H1 (cell line): ENCODE results near the gene FLVCR1. TPM values are rescaled to one million over a fixed set of nuclear protein-coding genes. Genes with fewer than 3 reads are reported as not detected.
A peak's percentile ranks its signal among the peaks of the same experiment; 100 is the strongest.

Source experiments
- ASH2L ChIP-seq: fragments of 200-600, 300-600 bp; sonication (generic); IDR thresholded peaks from one replicate; pipeline ENCODE4 v1.7.1; 2017; ENCODE audit warnings: low read length
- ATF2 ChIP-seq: IDR thresholded peaks from 2 replicates; pipeline ENCODE4 v1.6.1; 2012; ENCODE audit warnings: low read length, inconsistent platforms
- BCL11A ChIP-seq, 2 experiments: IDR thresholded peaks; one replicate each; pipeline ENCODE4 v1.6.1; 2011; ENCODE audit warnings: low read depth in 2 of 2, low read length in 2 of 2, mild to moderate bottlenecking in 2 of 2
- BRCA1 ChIP-seq: IDR thresholded peaks from 2 replicates; pipeline ENCODE4 v1.6.1; 2012; ENCODE audit warnings: low read depth, low read length, improper control_type of control experiment
- CHD2 ChIP-seq: IDR thresholded peaks from 2 replicates; pipeline ENCODE4 v1.6.1; 2012; ENCODE audit warnings: low read length, improper control_type of control experiment
- HDAC2 ChIP-seq, 2 experiments: fragments of 300-600 bp in 1 of 2; sonication (generic) in 1 of 2; IDR thresholded peaks; 2 replicates each; pipeline ENCODE4 v1.6.1; 2011 to 2012; ENCODE audit warnings: low read depth in 2 of 2, low read length in 2 of 2, mild to moderate bottlenecking in 2 of 2, moderate library complexity in 2 of 2, borderline replicate concordance in 1 of 2, inconsistent platforms in 1 of 2
- KDM1A ChIP-seq: fragments of 200-600, 300-600 bp; sonication (generic); IDR thresholded peaks from 2 replicates; pipeline ENCODE4 v1.7.1; 2016; ENCODE audit warnings: mild to moderate bottlenecking, low read length, borderline replicate concordance
- KDM4A ChIP-seq: IDR thresholded peaks from one replicate; pipeline ENCODE4 v1.7.1; 2012; ENCODE audit warnings: low read depth, mild to moderate bottlenecking, moderate library complexity, low read length, inconsistent platforms; ENCODE audit not compliant: severe bottlenecking
- NANOG ChIP-seq: IDR thresholded peaks from 2 replicates; pipeline ENCODE4 v1.6.1; 2011; ENCODE audit warnings: low read length, low read depth, mild to moderate bottlenecking, inconsistent platforms; ENCODE audit not compliant: insufficient read depth, poor library complexity, severe bottlenecking
- POU5F1 ChIP-seq: IDR thresholded peaks from 2 replicates; pipeline ENCODE4 v1.6.1; 2011; ENCODE audit warnings: low read depth, mild to moderate bottlenecking, low read length, moderate library complexity
- RAD21 ChIP-seq, 2 experiments: IDR thresholded peaks in 1 of 2; conservative IDR thresholded peaks in 1 of 2; 2 replicates each; pipeline ENCODE4 v1.6.1; 2011; ENCODE audit warnings: low read depth in 2 of 2, low read length in 2 of 2, improper control_type of control experiment in 1 of 2, inconsistent platforms in 1 of 2, mild to moderate bottlenecking in 1 of 2, moderate library complexity in 1 of 2
- RBBP5 ChIP-seq: IDR thresholded peaks from 2 replicates; pipeline ENCODE4 v1.7.1; 2012; ENCODE audit warnings: low read depth, mild to moderate bottlenecking, inconsistent platforms, low read length, moderate library complexity, borderline replicate concordance
- SAP30 ChIP-seq: fragments of 300-600 bp; sonication (generic); IDR thresholded peaks from 2 replicates; pipeline ENCODE4 v1.7.1; 2012; ENCODE audit warnings: low read length, moderate library complexity, mild to moderate bottlenecking, inconsistent platforms; ENCODE audit not compliant: insufficient read depth, insufficient replicate concordance
- SP1 ChIP-seq: IDR thresholded peaks from 2 replicates; pipeline ENCODE4 v1.6.1; 2011; ENCODE audit warnings: low read depth, low read length
- SP2 ChIP-seq: IDR thresholded peaks from 2 replicates; pipeline ENCODE4 v1.6.1; 2012; ENCODE audit warnings: mild to moderate bottlenecking, low read length, inconsistent platforms
- SP4 ChIP-seq: IDR thresholded peaks from 2 replicates; pipeline ENCODE4 v1.6.1; 2012; ENCODE audit warnings: low read length, inconsistent platforms
- SUZ12 ChIP-seq: fragments of 200-600 bp; sonication (generic); IDR thresholded peaks from 2 replicates; pipeline ENCODE4 v1.6.1; 2012; ENCODE audit warnings: mild to moderate bottlenecking, inconsistent platforms, low read length, moderate library complexity, mixed read lengths
- TAF7 ChIP-seq: optimal IDR thresholded peaks from 2 replicates; pipeline ENCODE3; 2011; ENCODE audit warnings: low read depth, mild to moderate bottlenecking, inconsistent platforms, low read length, moderate library complexity, borderline replicate concordance
- TEAD4 ChIP-seq: IDR thresholded peaks from 2 replicates; pipeline ENCODE4 v1.6.1; 2012; ENCODE audit warnings: low read depth, low read length, inconsistent platforms, mixed read lengths
- ZNF274 ChIP-seq: IDR thresholded peaks from 2 replicates; pipeline ENCODE4 v1.7.0; 2012; ENCODE audit warnings: low read length, borderline replicate concordance; ENCODE audit errors: extremely low read depth
- polyA plus RNA-seq, 7 experiments: library from polyadenylated mRNA; depleted of rRNA in 3 of 7; stranded (reverse) in 5 of 7; unstranded in 2 of 7; fragments of >200 nt in 5 of 7; fragments of 200-250 nt in 2 of 7; gene quantifications; 1 replicate in 5 of 7; 2 replicates in 1 of 7; 4 replicates in 1 of 7; pipeline versions ENCODE4 v1.2.1 to v1.2.3, GENCODE V29; 2011 to 2013; ENCODE audit warnings: missing spikeins in 2 of 7, mixed read lengths in 2 of 7
- total RNA-seq: library from RNA; stranded (reverse); fragmentation: NEBNext Ultra II Directional; extraction: Animal tissue kit (Norgen Biotek cat#: 25700); gene quantifications from 2 replicates; pipeline ENCODE4 v1.2.1, GENCODE V29; 2021

FLVCR1 gene
- total and polyA plus RNA-seq, 2 of the 8 experiments (the other 6 are each of a cell fraction or from before 2014, with no cell fraction given): 31.8 to 75.7 TPM

GRCh38 chr1:212852105-212852688 is 5.9 kb upstream of the FLVCR1 start (continued):
- peak; percentile 46; the same call in 1 of the 2 replicates for TF ChIP-seq SP1
- no peak; a peak in 1 of 4 replicates for TF ChIP-seq RAD21 (IDR thresholded peaks at IDR 0.05 in 1 of 2, conservative IDR thresholded peaks at IDR 0.05 in 1 of 2; ENCODE audit: low read depth in 2 of 2, low read length in 2 of 2)
- no peak for TF ChIP-seq ZNF274
- peak; percentile 63; the same call in 1 of the 2 replicates for TF ChIP-seq POU5F1
- no peak; the same call in 1 of the 2 replicates for TF ChIP-seq ATF2
- TF ChIP-seq BRCA1: no peak
- no peak for TF ChIP-seq RBBP5
- TF ChIP-seq SAP30: no peak
- peak in 1 of 2 experiments; percentile 86; a peak in 3 of 4 replicates for TF ChIP-seq HDAC2 (IDR thresholded peaks at IDR 0.05; ENCODE audit: borderline replicate concordance in 1 of 2, low read depth in 2 of 2, low read length in 2 of 2)
- no peak for TF ChIP-seq KDM4A
- TF ChIP-seq CHD2: no peak
- TF ChIP-seq SUZ12: no peak
- no peak for TF ChIP-seq BCL11A (IDR thresholded peaks at IDR 0.05; ENCODE audit: low read depth in 2 of 2, low read length in 2 of 2)
- no peak for TF ChIP-seq SP2
- no peak for TF ChIP-seq SP4
- TF ChIP-seq TAF7: no peak
- no peak for TF ChIP-seq TEAD4
- TF ChIP-seq NANOG: peak; percentile 65
- no peak for TF ChIP-seq ASH2L
- peak; percentile 90 for TF ChIP-seq KDM1A
